Stomach (tissue), 9 donors: ENCODE data around the gene JAML. TPM values are rescaled to one million over a fixed set of nuclear protein-coding genes. Genes with fewer than 3 reads are reported as not detected.
A peak's percentile ranks its signal among the peaks of the same experiment; 100 is the strongest.

ENCODE experiments used
- DNase-seq, 2 donors: peaks; one replicate each; pipeline versions ENCODE4 v3.0.0 to v3.0.0-alpha.2; 2013 to 2019
- H3K27ac ChIP-seq, 5 donors: fragments of 200-600 bp in 4 of 5; sonication (generic) in 4 of 5; one replicate each; pipeline ENCODE4 v1.5.1; 2013 to 2019; ENCODE audit warnings: mild to moderate bottlenecking in 1 of 5, moderate library complexity in 1 of 5
- H3K27me3 ChIP-seq, 3 donors: fragments of 200-600 bp; sonication (generic); one replicate each; pipeline ENCODE4 v1.5.1; 2017 to 2019; ENCODE audit warnings: mixed run types in 1 of 3
- H3K36me3 ChIP-seq, 4 donors: fragments of 200-600 bp; sonication (generic); 1 replicate in 3 of 4; 2 replicates in 1 of 4; pipeline ENCODE4 v1.5.1; 2016 to 2019
- H3K4me1 ChIP-seq, 4 donors: fragments of 200-600 bp; sonication (generic); one replicate each; pipeline ENCODE4 v1.5.1; 2016 to 2019
- H3K4me3 ChIP-seq, 4 donors: fragments of 200-600 bp; sonication (generic) in 3 of 4; one replicate each; pipeline ENCODE4 v1.5.1; 2016 to 2019; ENCODE audit warnings: mild to moderate bottlenecking in 1 of 4
- H3K9me3 ChIP-seq, 4 donors: fragments of 200-600 bp; sonication (generic); one replicate each; pipeline ENCODE4 v1.5.1; 2016 to 2019
- EP300 ChIP-seq: sonication (generic); formaldehyde crosslinking; IDR thresholded peaks from one replicate; pipeline ENCODE4 v1.6.1; 2017; ENCODE audit warnings: antibody characterized with exemption
- POLR2A ChIP-seq, 4 donors: fragments of 450-650 bp; IDR thresholded peaks; one replicate each; pipeline ENCODE4 v1.6.1; 2016; ENCODE audit warnings: antibody characterized with exemption in 4 of 4, control low read depth in 2 of 4, mild to moderate bottlenecking in 1 of 4, moderate library complexity in 1 of 4
- POLR2AphosphoS5 ChIP-seq, 3 donors: sonication (generic); formaldehyde crosslinking; IDR thresholded peaks; one replicate each; pipeline ENCODE4 v1.6.1; 2016; ENCODE audit warnings: antibody characterized with exemption in 3 of 3
- WGBS, 5 donors: extraction: QIAGEN DNeasy Blood & Tissue Kit in 3 of 5; methylation state at CpG; one replicate each; pipeline versions ENCODE4 v1.1.5 to v1.1.7; 2013 to 2018; 5-methylcytosine and 5-hydroxymethylcytosine counted together
- intact Hi-C: fragments of 100-400 bp; cut with DNase I; formaldehyde crosslinking; loops from one replicate; pipeline ENCODE4 v1.15.1; 2023; ENCODE audit warnings: low total_unique reads
- polyA plus RNA-seq, 3 donors: library from polyadenylated mRNA; stranded (reverse); fragments of 200-250 nt; gene quantifications; one replicate each; pipeline ENCODE4 v1.2.3, GENCODE V29; 2013
- total RNA-seq, 5 donors: library from RNA; depleted of rRNA; stranded (reverse); fragments of >200 nt; gene quantifications; one replicate each; pipeline versions ENCODE4 v1.1.0 to v1.2.3, GENCODE V29; 2014 to 2016
- TF ChIP-seq, protein P1 (sequence below), 7 experiments: fragments of 450-650 bp in 4 of 7; fragments of 200-600 bp in 3 of 7; sonication (generic) in 3 of 7; IDR thresholded peaks; one replicate each; pipeline ENCODE4 v1.5.1; 2016 to 2019; ENCODE audit warnings: antibody characterized with exemption in 7 of 7, control low read depth in 2 of 7, mild to moderate bottlenecking in 1 of 7
- donor health status: healthy with polysubstance abuse.
- donor health status: Bipolar disorder and iron deficiency.
- donor health status: healthy.

The JAML gene
- total and polyA plus RNA-seq, 8 donors: 3.7 to 35.0 (median 12.8) TPM

DNA sequence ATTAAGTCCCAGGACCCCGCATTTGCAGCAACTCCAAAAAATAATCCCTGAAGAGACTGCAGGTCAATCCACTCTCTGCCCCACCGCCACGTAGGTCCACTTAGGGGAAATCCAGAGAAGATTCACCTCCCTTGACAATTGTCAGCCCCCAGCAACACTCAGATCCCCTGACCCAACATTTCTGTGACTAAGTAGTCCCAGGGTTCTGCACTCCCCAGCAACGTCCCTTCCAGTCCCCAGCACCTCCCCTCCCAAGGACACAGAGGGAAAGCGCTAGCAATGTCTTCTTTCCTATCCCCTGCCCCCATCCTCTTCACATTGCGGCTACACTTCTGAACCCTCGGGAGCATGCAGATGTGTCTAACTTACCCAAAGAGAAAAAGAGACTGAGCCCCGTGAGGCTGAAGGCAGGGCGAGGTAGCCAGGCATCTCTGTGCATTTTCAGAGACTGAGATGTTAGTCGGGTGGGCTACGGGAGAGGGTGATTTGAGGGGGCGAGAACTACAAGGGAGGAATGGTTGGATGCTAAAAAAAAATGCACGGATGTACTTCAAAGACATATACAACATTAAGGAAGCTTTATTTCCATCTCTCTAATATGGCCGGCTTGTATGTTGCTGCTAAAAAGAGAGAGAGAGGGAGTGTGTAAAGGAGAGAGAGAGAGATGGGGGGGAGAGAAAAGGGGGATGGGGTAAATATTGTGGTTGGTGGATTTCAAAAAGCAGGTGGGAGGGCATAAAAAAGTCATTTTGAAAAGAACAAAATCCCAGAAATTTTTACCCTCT lies 48.6 kb downstream of the JAML start, which contains the start of gene SCN2B:
TSS of gene SCN2B (minus strand) at position 647 of the 785 bp plus-strand sequence. CDS start at position 439, 208 bp downstream.
- no peak within 1 kb of the TSS for H3K27ac ChIP-seq
- 30 to 48% (median 45%) methylated on average over 14 of the region's 14 CpGs for WGBS, 5 donors
- H3K4me3 ChIP-seq: peak within 1 kb of the TSS; percentile 20 to 27 (median 26)
- no peaks in the 10 kb centered on the region for H3K9me3 ChIP-seq
- TF ChIP-seq, protein P1, sequence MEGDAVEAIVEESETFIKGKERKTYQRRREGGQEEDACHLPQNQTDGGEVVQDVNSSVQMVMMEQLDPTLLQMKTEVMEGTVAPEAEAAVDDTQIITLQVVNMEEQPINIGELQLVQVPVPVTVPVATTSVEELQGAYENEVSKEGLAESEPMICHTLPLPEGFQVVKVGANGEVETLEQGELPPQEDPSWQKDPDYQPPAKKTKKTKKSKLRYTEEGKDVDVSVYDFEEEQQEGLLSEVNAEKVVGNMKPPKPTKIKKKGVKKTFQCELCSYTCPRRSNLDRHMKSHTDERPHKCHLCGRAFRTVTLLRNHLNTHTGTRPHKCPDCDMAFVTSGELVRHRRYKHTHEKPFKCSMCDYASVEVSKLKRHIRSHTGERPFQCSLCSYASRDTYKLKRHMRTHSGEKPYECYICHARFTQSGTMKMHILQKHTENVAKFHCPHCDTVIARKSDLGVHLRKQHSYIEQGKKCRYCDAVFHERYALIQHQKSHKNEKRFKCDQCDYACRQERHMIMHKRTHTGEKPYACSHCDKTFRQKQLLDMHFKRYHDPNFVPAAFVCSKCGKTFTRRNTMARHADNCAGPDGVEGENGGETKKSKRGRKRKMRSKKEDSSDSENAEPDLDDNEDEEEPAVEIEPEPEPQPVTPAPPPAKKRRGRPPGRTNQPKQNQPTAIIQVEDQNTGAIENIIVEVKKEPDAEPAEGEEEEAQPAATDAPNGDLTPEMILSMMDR (IDR thresholded peaks at IDR 0.05): no peak
- TF ChIP-seq POLR2AphosphoS5 (IDR thresholded peaks at IDR 0.05): no peak
- TF ChIP-seq EP300: no peak
- TF ChIP-seq POLR2A (IDR thresholded peaks at IDR 0.05): no peak
- H3K4me1 ChIP-seq: peaks cover 0 to 32% (median 13%) of the 10 kb centered on the region in 4 donors
- peaks cover 0 to 52% (median 0%) of the 10 kb centered on the region in 3 donors for H3K27me3 ChIP-seq
- intact Hi-C loops: no loop called here
- no peaks in the 10 kb centered on the region for H3K36me3 ChIP-seq
- peak in 1 of 2 donors; percentile 62 for DNase-seq

DNA sequence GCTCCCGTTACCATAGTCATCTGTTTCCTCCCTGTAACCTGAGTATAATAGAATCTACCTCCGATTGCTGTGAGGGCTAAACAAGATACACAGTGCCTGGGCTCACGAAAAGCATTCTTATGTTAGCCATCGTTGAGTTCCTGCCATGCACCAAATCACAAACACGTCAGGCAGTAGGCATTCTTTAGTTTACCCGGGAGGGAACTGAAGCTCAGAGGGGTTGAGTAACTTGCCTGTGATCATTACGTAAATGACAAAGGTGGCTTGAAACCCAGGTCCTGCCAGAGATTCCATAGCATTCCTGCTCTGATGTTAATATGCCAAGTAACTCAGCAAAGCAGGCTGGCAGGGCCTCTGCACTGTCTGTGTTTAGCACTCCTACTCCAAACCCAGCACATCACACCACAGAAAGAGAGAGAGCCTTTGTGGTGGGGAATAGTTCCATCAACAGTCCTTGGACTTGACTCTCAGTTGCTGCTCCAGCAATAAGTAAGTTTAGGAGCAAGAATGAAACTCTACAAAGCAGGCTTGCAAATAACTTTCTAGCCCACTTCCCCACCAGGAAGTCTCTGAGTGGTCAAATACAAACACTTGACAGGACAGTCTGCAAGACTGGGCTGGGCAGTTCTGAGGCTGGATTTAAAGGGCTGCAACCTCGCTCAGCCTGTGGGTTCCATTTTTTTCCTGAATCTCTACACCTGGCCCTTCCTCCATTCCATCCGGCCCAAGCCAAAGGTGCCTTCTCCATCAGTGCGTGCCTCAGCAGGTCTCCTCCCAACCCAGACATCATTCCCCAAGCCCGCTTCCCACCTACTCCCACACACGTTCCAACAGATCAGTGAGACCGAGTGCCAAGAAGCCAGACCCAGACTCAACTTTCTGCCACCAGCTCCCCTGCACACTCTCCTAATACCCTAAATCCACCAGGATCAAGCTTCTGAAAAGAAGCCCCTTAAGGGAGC lies 49.5 kb downstream of the JAML start:
- Histone ChIP-seq H3K4me1 (peaks cover 0 to 28% (median 15%) of the 10 kb centered on the region in 4 donors), H3K9me3 (no peaks in the 10 kb centered on the region), H3K4me3 (peak overlapping the region in 1 of 4 donors; percentile 27), H3K27me3 (peaks cover 0 to 53% (median 0%) of the 10 kb centered on the region in 3 donors), H3K27ac (no peak overlapping the region), H3K36me3 (no peaks in the 10 kb centered on the region)
- DNase-seq: no peak
- TF ChIP-seq EP300: no peak
- TF ChIP-seq, protein P1 (IDR thresholded peaks at IDR 0.05): no peak
- no peak for TF ChIP-seq POLR2AphosphoS5 (IDR thresholded peaks at IDR 0.05)
- TF ChIP-seq POLR2A (IDR thresholded peaks at IDR 0.05): no peak
- 48 to 56% (median 52%) methylated on average over 13 of the region's 13 CpGs for WGBS, 5 donors
- intact Hi-C loops: no loop called here

DNA sequence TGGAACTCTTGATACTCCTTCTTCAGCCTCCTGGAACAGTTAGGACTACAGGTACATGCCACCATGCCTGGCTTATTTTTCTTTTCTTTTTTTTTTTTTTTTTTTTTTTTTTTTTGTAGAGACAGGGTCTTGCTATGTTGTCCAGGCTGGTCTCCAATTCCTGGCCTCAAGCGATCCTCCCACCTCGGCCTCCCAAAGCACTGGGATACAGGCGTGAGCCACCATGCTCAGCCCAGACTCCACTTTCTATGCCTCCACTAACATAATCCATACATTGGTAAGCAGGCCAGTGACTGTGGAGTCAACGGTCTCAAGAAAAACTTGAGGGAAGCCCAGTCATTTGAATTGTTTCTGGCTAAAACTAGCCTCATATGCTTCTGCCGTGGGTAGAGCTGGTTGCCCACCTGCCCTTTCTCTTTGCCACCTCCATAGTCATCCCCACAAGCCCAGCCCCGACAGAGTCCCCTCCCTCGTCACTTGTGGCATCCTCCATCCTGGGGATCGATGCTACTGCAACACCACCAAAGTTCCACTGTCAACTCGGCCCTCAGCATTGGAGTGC lies 50.7 kb downstream of the JAML start:
- DNase-seq: no peak
- peaks cover 0 to 24% (median 12%) of the 10 kb centered on the region in 4 donors for H3K4me1 ChIP-seq
- no peak overlapping the region for H3K4me3 ChIP-seq
- peaks cover 0 to 59% (median 0%) of the 10 kb centered on the region in 3 donors for H3K27me3 ChIP-seq
- no peak overlapping the region for H3K27ac ChIP-seq
- intact Hi-C loops: no loop called here
- H3K36me3 ChIP-seq: no peaks in the 10 kb centered on the region
- 85 to 93% (median 90%) methylated on average over 8 to 9 of the region's 9 CpGs for WGBS, 5 donors
- H3K9me3 ChIP-seq: no peaks in the 10 kb centered on the region
- no peak for TF ChIP-seq POLR2AphosphoS5 (IDR thresholded peaks at IDR 0.05)
- TF ChIP-seq EP300: no peak
- TF ChIP-seq POLR2A (IDR thresholded peaks at IDR 0.05): no peak
- TF ChIP-seq, protein P1 (IDR thresholded peaks at IDR 0.05): no peak

DNA sequence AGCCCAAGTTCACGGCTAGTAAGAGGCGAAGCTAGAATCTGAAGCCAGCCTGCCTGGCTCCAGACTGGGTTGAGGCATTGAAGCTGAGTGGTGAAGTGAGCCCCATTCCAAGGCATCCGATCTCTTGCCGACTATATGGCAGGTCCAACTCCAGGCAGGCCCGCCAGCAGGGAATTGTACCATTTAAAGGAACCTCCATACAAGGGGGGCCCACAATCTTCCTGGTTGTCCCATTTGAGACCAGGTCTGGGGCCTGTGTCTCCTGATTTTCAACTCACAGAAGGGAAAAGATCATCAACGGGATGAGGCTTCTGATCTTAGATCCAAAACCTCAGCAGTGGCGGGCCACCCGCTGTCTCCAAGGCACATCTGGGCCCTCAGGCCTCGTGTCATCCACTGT lies 52.5 kb downstream of the JAML start:
- Histone ChIP-seq H3K4me3 (no peak overlapping the region), H3K36me3 (no peaks in the 10 kb centered on the region), H3K27me3 (peaks cover 0 to 58% (median 0%) of the 10 kb centered on the region in 3 donors), H3K27ac (no peak overlapping the region), H3K9me3 (no peaks in the 10 kb centered on the region), H3K4me1 (peaks cover 0 to 24% (median 12%) of the 10 kb centered on the region in 4 donors)
- WGBS, 5 donors: 83 to 95% (median 91%) methylated on average over 9 of the region's 9 CpGs
- intact Hi-C loops: no loop called here
- TF ChIP-seq POLR2AphosphoS5 (IDR thresholded peaks at IDR 0.05): no peak
- TF ChIP-seq, protein P1 (IDR thresholded peaks at IDR 0.05): no peak
- no peak for TF ChIP-seq EP300
- TF ChIP-seq POLR2A (IDR thresholded peaks at IDR 0.05): no peak
- DNase-seq: no peak
